AG10803 (cell line): ENCODE data around the gene ANXA2.
A peak's percentile ranks its signal among the peaks of the same experiment; 100 is the strongest.
"Not testable (repeated sequence)": the region's sequence is repeated elsewhere in the genome, so short reads cannot be mapped to it uniquely, and the experiment has no call there.

Experiments
- DNase-seq: peaks from one replicate; pipeline ENCODE4 v3.0.0; 2010; ENCODE audit warnings: low read depth
- H3K4me3 ChIP-seq: 2 replicates; pipeline ENCODE4 v1.5.1; 2011; ENCODE audit warnings: mild to moderate bottlenecking, low read length, control low read depth
- CTCF ChIP-seq: conservative IDR thresholded peaks from 2 replicates; pipeline ENCODE4 v1.5.1; 2011; ENCODE audit warnings: mild to moderate bottlenecking, low read length, control low read depth, inconsistent platforms

ANXA2 gene

GRCh38 chr15:60418096-60418495, 20.3 kb upstream of the ANXA2 start:
- no peak for TF ChIP-seq CTCF
- no peak for DNase-seq
- H3K4me3 ChIP-seq: no peak overlapping the region

- H3K4me3 ChIP-seq: no peak overlapping the region
- TF ChIP-seq CTCF: no peak
- DNase-seq: no peak
These were observed 19.3 kb upstream of the ANXA2 start for GRCh38 chr15:60417112-60417511.

GRCh38 chr15:60416484-60416883, 18.7 kb upstream of the ANXA2 start:
- no peak for DNase-seq
- no peak for TF ChIP-seq CTCF
- H3K4me3 ChIP-seq: no peak overlapping the region

DNA sequence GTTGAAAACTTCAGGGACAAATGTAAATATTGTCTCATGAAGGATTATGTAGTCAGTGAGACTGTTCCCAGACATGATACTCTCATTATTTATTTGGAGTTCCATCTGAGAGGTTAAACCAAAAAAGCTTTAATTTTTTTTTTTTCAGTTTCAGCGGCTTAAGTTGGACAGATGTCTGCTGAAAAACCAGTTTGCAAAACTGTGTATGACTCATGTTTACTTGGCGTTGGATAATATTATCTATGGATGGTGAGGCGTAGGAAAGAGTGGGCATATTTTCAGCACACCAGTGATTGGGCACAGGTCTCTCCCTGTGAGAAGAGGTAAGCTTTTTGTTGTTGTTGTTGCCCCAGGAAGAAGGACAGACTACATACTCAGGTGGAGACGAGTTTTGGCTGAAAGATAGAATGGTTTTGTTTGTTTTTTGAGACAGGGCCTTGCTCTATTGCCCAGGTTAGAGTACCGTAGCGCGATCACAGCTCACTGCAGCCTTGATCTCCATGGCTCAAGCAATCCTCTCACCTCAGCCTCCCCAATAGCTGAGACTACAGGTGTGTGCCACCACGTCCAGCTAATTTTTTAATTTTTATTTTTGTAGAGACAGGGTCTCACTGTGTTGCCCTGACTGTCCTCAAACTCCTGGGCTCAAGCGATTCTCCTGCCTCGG, 16.4 kb upstream of the ANXA2 start:
- H3K4me3 ChIP-seq: no peak overlapping the region
- no peak for TF ChIP-seq CTCF
- DNase-seq: peak; percentile 64

GRCh38 chr15:60413231-60413824, 15.5 kb upstream of the ANXA2 start:
- no peak for TF ChIP-seq CTCF
- no peak overlapping the region for H3K4me3 ChIP-seq
- peak; percentile 61 for DNase-seq

DNA sequence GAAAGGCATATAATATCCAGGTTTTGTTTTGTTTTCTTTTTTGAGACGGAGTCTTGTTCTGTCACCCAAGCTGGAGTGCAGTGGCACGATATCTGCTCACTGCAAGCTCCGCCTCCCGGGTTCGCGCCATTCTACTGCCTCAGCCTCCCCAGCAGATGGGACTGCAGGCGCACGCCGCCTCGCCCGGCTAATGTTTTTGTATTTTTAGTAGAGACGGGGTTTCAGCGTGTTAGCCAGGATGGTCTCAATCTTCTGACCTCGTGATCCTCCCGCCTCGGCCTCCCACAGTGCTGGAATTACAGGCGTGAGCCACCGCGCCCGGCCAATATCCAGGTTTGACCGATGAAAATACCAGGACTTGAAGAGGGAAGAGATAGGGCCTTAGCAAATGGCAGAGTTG, 15.0 kb upstream of the ANXA2 start:
- H3K4me3 ChIP-seq, DNase-seq: not testable (repeated sequence)

- TF ChIP-seq CTCF: no peak
- no peak overlapping the region for H3K4me3 ChIP-seq
- peak; percentile 24 for DNase-seq
These were observed 14.1 kb upstream of the ANXA2 start for GRCh38 chr15:60411774-60412425.

DNA sequence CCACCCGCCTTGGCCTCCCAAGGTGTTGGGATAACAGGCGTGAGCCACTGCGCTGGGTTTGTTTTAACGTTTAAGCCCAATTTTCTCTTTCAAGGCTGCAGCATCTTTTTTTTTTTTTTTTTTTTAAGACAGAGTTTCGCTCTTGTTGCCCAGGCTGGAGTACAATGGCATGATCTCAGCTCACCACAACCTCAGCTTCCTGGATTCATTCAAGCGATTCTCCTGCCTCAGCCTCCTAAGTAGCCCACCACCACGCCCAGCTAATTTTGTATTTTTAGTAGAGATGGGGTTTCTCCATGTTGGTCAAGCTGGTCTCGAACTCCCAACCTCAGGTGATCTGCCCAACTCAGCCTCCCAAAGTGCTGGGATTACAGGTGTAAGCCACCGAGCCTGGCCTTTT, 12.6 kb upstream of the ANXA2 start:
- not testable (repeated sequence) for DNase-seq, H3K4me3 ChIP-seq
